Prostate gland (tissue), 2 donors: Measurements from ENCODE around the gene PIGN.

Experiments used
- CTCF ChIP-seq, 4 experiments: fragments of 200-600 bp in 2 of 4; fragments of 450-650 bp in 2 of 4; sonication (generic) in 2 of 4; IDR thresholded peaks; 1 replicate in 3 of 4; 2 replicates in 1 of 4; pipeline ENCODE4 v1.5.1; 2016 to 2019; ENCODE audit warnings: antibody characterized with exemption in 4 of 4, mild to moderate bottlenecking in 2 of 4, moderate library complexity in 2 of 4
- POLR2AphosphoS5 ChIP-seq: sonication (generic); formaldehyde crosslinking; IDR thresholded peaks from one replicate; pipeline ENCODE4 v1.6.1; 2017; ENCODE audit warnings: antibody characterized with exemption

DNA sequence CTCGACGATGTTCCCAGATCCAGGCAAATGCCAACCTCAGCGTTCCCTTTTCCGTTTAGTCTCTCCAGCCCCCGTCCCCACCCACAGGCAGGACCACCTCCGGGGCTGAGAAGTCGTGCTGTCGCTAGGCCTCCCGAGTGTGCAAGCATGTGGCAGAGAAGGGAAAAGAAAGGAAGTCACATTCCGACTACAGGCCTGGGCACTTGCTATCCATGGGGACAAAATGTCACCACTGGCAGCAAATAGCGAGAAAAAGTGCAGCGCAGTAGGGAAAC is 420 bp downstream of the PIGN start:
- TF ChIP-seq CTCF (IDR thresholded peaks at IDR 0.05) (no peak), POLR2AphosphoS5 (no peak)
